ENCODE results near the gene FTSJ3. TPM values are rescaled to one million over a fixed set of nuclear protein-coding genes. Genes with fewer than 3 reads are reported as not detected.
A peak's percentile ranks its signal among the peaks of the same experiment; 100 is the strongest.

The FTSJ3 gene
- total and polyA plus RNA-seq, 2 of the 13 experiments (the other 11 are each of a cell fraction or from before 2014, with no cell fraction given) = 26.0 to 64.2 TPM

DNA sequence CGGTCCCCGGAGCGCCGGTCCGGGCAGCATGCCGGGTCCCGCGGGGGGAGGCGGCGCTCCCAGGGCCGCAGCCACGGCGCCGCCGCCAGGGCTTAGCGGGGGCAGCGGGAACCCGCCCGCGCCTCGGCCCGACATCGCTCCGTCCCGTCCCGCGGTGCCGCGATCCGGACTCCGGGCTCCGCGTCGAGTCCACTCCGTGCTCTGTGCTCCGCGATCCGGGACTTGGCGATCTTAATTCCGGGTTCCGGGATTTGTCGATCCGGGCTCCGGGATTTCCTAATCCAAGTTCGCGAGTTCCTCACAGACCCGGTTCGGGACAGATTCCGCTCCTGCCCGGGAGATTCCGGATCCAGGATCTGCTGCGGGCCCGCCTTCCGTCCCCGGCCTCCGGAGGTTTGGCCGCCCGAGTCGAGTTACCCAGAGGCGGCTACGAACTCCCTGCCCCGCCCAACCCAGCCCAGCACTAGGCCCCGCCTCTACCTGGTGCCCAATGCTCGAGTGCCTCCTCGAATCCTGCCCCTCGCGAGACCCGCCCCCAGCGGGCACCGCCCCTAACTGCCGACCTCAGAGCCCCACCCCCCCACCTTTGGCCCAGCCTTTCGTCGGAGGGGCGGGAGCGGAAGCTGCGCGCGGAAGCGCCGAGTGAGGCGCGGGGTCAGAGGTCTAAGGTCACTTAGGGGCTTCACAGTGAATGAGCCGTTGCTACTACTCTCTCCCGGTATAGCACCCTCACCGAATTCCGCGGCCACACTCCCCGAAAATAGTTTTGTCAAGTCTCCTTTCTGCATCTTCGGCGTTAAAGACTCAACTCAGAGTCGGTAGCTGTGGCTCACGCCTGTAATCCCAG is 15.3 kb upstream of the FTSJ3 start, which contains the start of gene SMARCD2 (continued):
- TF ChIP-seq, protein P1, sequence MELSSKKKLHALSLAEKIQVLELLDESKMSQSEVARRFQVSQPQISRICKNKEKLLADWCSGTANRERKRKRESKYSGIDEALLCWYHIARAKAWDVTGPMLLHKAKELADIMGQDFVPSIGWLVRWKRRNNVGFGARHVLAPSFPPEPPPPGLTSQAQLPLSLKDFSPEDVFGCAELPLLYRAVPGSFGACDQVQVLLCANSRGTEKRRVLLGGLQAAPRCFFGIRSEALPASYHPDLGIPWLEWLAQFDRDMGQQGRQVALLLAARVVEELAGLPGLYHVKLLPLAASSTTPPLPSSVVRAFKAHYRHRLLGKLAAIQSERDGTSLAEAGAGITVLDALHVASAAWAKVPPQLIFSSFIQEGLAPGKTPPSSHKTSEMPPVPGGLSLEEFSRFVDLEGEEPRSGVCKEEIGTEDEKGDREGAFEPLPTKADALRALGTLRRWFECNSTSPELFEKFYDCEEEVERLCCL (CRISPR knock-in tag; IDR thresholded peaks at IDR 0.05; ENCODE audit: borderline replicate concordance) = peak; percentile 80; the same call in 1 of the 2 replicates
- TF ChIP-seq, protein P2, sequence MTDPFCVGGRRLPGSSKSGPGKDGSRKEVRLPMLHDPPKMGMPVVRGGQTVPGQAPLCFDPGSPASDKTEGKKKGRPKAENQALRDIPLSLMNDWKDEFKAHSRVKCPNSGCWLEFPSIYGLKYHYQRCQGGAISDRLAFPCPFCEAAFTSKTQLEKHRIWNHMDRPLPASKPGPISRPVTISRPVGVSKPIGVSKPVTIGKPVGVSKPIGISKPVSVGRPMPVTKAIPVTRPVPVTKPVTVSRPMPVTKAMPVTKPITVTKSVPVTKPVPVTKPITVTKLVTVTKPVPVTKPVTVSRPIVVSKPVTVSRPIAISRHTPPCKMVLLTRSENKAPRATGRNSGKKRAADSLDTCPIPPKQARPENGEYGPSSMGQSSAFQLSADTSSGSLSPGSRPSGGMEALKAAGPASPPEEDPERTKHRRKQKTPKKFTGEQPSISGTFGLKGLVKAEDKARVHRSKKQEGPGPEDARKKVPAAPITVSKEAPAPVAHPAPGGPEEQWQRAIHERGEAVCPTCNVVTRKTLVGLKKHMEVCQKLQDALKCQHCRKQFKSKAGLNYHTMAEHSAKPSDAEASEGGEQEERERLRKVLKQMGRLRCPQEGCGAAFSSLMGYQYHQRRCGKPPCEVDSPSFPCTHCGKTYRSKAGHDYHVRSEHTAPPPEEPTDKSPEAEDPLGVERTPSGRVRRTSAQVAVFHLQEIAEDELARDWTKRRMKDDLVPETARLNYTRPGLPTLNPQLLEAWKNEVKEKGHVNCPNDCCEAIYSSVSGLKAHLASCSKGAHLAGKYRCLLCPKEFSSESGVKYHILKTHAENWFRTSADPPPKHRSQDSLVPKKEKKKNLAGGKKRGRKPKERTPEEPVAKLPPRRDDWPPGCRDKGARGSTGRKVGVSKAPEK (CRISPR knock-in tag; IDR thresholded peaks at IDR 0.05; ENCODE audit: borderline replicate concordance) = no peak
- TF ChIP-seq ZNF546 (CRISPR knock-in tag; conservative IDR thresholded peaks at IDR 0.05) (peak; percentile 57; the same call in 1 of the 2 replicates), FOXK2 (IDR thresholded peaks at IDR 0.05) (no peak), ZNF441 (CRISPR knock-in tag; IDR thresholded peaks at IDR 0.05; ENCODE audit: borderline replicate concordance) (peak; percentile 77; the same call in 1 of the 2 replicates), ELF1 (CRISPR knock-in tag; IDR thresholded peaks at IDR 0.05) (peak; percentile 91), ZSCAN22 (CRISPR knock-in tag; IDR thresholded peaks at IDR 0.05) (no peak; the same call in 1 of the 2 replicates), SNAI1 (CRISPR knock-in tag; IDR thresholded peaks at IDR 0.05; ENCODE audit: borderline replicate concordance) (peak; percentile 93), ZBTB8A (CRISPR knock-in tag; IDR thresholded peaks at IDR 0.05; ENCODE audit: borderline replicate concordance, low read depth) (no peak), SNAPC2 (CRISPR knock-in tag; IDR thresholded peaks at IDR 0.05) (peak; percentile 97)
- TF ChIP-seq, protein P3, sequence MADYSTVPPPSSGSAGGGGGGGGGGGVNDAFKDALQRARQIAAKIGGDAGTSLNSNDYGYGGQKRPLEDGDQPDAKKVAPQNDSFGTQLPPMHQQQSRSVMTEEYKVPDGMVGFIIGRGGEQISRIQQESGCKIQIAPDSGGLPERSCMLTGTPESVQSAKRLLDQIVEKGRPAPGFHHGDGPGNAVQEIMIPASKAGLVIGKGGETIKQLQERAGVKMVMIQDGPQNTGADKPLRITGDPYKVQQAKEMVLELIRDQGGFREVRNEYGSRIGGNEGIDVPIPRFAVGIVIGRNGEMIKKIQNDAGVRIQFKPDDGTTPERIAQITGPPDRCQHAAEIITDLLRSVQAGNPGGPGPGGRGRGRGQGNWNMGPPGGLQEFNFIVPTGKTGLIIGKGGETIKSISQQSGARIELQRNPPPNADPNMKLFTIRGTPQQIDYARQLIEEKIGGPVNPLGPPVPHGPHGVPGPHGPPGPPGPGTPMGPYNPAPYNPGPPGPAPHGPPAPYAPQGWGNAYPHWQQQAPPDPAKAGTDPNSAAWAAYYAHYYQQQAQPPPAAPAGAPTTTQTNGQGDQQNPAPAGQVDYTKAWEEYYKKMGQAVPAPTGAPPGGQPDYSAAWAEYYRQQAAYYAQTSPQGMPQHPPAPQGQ (CRISPR knock-in tag; IDR thresholded peaks at IDR 0.05; ENCODE audit: borderline replicate concordance) = peak; percentile 86; the same call in 1 of the 2 replicates
- TF ChIP-seq, protein P4, sequence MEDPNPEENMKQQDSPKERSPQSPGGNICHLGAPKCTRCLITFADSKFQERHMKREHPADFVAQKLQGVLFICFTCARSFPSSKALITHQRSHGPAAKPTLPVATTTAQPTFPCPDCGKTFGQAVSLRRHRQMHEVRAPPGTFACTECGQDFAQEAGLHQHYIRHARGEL (CRISPR knock-in tag; IDR thresholded peaks at IDR 0.05) = no peak
- TF ChIP-seq, protein P5, sequence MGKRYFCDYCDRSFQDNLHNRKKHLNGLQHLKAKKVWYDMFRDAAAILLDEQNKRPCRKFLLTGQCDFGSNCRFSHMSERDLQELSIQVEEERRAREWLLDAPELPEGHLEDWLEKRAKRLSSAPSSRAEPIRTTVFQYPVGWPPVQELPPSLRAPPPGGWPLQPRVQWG (CRISPR knock-in tag; IDR thresholded peaks at IDR 0.05; ENCODE audit: borderline replicate concordance, low read depth) = no peak
- TF ChIP-seq, protein P6, sequence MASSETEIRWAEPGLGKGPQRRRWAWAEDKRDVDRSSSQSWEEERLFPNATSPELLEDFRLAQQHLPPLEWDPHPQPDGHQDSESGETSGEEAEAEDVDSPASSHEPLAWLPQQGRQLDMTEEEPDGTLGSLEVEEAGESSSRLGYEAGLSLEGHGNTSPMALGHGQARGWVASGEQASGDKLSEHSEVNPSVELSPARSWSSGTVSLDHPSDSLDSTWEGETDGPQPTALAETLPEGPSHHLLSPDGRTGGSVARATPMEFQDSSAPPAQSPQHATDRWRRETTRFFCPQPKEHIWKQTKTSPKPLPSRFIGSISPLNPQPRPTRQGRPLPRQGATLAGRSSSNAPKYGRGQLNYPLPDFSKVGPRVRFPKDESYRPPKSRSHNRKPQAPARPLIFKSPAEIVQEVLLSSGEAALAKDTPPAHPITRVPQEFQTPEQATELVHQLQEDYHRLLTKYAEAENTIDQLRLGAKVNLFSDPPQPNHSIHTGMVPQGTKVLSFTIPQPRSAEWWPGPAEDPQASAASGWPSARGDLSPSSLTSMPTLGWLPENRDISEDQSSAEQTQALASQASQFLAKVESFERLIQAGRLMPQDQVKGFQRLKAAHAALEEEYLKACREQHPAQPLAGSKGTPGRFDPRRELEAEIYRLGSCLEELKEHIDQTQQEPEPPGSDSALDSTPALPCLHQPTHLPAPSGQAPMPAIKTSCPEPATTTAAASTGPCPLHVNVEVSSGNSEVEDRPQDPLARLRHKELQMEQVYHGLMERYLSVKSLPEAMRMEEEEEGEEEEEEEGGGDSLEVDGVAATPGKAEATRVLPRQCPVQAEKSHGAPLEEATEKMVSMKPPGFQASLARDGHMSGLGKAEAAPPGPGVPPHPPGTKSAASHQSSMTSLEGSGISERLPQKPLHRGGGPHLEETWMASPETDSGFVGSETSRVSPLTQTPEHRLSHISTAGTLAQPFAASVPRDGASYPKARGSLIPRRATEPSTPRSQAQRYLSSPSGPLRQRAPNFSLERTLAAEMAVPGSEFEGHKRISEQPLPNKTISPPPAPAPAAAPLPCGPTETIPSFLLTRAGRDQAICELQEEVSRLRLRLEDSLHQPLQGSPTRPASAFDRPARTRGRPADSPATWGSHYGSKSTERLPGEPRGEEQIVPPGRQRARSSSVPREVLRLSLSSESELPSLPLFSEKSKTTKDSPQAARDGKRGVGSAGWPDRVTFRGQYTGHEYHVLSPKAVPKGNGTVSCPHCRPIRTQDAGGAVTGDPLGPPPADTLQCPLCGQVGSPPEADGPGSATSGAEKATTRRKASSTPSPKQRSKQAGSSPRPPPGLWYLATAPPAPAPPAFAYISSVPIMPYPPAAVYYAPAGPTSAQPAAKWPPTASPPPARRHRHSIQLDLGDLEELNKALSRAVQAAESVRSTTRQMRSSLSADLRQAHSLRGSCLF (CRISPR knock-in tag; IDR thresholded peaks at IDR 0.05; ENCODE audit: borderline replicate concordance) = peak; percentile 88; the same call in 1 of the 2 replicates

Data from HepG2 (cell line).